Activated CD4-positive, alpha-beta T cell treated with anti-CD3 and anti-CD28 coated beads for 4 hours (primary cell): ENCODE data around the gene CIP2A.
A peak's percentile ranks its signal among the peaks of the same experiment; 100 is the strongest.

Experiments
- DNase-seq, 2 donors: peaks; one replicate each; pipeline ENCODE4 v3.0.0-alpha.2; 2020

CIP2A gene

DNA sequence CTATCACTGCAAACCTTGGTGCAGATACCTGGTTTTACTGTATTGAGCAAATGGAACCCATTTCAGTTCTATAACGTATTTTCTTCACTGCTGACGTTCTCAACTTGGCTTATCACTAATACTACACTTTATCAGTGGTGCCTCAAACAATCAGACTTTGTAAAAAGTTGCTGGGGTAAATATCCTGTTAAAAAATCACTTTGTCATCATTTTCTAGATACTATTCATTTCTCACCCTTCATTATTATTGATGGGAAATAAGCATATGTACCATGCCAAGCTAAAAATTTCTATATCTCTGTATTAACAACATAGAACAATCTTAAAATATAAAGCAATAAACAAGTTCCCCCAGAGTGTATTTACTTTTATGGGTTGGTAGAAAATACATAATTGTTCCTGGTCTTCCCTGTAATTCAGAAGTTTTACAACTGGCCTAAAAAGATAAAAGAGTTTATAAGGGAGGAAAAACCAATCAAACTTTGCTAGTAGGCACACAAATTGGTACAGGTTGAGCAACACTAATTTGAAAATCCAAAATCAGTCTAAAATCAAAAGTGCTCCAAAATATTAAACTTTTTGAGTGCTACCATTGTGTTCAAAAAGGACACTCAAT is 33.2 kb downstream of the CIP2A start:
- no peak for DNase-seq

DNA sequence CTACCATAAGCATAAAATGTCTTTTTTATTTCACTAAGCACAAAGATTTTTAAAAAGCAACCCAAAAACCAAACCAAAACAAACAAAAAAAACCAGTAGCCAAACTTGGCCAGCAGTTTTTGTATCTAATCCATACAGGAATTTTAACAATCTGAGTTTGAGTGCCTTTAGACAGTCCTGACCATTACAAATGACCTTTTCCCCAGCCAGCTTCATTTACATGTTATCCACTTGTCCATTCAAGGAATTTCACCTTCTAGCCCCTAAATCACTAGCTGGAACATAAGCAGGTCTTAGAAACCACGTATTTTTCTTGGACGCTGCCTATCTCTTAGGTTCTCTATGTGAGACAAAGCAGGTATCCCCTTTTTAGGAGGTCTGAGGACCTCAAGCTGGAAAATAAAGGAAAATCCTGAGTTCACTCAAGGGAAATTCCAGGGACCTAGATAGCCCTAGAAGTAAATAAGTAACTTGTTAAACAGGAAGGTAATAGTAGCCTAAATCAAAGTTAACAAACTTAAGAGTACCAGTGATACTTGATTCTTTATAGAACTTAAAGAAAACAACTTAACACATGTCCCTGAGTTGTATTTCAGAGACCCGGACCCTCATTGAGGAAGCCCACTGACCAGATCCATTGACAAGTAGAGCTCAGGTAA is 34.2 kb downstream of the CIP2A start:
- DNase-seq = no peak

GRCh38 chr3:108554229-108554628 is 35.0 kb downstream of the CIP2A start:
- DNase-seq = no peak

DNA sequence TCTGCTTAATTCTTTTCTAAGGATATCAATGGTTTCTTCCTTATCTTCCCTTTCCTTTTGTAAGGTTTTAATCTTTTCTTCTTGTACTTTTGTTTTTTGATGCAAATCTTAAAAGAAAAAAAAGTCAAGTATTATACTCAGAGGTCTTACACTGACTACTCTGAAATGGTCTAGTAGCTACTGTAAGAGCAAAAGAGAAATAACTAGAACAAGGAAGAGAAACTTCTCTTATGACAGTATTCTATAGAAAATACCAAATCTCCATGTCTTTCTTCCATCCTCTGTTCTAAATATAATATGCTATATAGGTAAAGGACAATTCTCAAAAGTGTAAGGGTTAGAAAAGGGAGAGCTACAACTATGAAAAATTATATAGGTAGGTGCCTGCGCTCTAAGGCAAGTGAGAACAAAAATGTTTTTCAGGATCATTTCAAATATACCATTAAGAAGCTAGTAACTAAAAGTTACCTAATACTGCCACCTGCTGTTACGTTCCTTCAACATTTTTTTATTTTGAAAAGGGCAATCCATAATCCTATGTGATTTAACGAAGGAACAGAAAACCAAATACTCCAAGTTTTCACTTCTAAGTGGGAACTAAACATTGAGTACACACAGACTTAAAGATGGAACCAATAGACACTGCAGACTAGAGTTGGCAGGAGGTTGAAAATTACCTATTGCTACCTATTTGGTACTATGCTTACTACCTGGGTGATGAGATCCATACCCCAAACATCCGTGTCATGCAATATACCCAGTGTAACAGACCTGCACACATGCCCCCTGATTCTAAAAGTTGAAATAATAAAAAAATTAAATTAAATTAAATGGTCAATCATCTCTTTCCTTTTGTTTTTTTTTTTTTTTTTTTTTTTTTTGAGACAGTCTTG is 36.7 kb downstream of the CIP2A start:
- DNase-seq = peak in 1 of 2 donors; percentile 8

GRCh38 chr3:108548886-108549285 is 40.4 kb downstream of the CIP2A start:
- DNase-seq = no peak

GRCh38 chr3:108548304-108548703 is 40.9 kb downstream of the CIP2A start:
- DNase-seq = no peak

GRCh38 chr3:108546692-108547091 is 42.5 kb downstream of the CIP2A start:
- DNase-seq = no peak

DNA sequence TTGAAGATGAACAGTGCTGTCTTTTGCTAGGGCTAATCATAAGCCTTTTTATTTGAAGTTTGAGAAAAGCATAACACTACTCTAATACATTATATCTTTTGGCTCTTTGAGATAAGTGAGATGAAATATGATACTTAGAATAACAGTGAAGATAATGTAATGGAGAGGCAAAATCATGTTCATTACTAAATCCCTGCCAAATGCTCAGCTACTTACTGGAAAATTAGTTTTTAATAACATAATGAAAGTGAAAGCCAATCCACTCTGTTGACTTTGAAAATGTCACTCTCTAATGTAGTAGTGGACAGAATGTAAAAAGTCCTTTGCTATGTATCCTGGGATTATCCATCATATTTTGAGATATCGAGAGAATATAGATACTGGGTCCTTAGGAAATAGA is 43.0 kb downstream of the CIP2A start:
- no peak for DNase-seq

GRCh38 chr3:108538083-108538482 is 51.2 kb downstream of the CIP2A start:
- no peak for DNase-seq

DNA sequence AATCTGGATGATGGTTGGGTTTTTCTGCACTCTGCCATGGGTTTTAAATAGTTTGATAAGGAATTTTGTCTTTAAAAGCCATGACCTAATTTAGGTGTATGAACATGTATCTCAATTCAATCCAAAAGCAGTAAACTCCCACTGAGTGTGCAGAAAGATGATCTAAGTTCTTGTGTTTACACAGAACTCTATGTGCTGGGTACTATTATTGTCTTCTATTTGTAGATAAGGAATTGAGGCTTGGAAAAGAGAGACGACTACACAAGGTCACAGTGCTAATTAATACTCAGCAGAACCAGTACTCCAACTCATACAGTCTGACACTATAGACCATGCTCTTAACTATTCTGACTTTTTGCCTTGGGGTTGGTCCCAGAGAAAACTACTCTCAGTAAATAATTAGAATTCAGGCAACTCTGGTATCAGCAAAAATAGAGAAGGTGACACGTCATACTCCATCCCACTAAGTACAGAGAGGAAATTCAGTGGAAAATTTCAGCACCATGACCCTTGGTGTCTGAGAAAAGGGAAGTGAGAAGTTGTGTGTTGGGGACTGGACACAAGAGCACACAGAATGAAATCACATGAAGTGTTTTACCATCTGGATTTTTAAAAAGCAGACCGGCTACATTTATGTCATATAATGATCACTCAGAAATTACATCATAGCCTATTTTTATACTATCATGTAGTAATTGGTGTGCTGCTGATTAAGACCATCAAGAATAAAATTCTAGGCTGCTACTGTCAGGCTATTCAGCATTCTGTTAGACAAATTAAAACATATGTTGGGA is 60.6 kb downstream of the CIP2A start:
- DNase-seq = no peak

DNA sequence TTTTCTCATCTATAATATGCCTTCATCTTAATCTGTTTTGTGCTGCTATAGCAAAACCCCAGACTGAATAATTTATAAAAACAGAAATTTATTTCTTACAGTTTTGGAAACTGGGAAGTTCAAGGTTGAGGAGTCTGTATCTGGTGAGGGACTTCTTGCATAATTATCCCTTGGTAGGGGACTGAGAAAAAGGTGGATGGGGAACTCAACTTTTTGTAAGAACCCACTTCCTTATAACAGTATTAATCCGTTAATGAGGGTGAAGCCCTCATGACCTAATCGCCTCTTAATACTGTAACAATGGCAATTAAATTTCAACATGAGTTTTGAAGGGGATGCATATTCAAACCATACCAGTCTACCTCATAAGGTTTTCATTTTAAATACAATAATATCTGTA is 61.4 kb downstream of the CIP2A start:
- DNase-seq = no peak

DNA sequence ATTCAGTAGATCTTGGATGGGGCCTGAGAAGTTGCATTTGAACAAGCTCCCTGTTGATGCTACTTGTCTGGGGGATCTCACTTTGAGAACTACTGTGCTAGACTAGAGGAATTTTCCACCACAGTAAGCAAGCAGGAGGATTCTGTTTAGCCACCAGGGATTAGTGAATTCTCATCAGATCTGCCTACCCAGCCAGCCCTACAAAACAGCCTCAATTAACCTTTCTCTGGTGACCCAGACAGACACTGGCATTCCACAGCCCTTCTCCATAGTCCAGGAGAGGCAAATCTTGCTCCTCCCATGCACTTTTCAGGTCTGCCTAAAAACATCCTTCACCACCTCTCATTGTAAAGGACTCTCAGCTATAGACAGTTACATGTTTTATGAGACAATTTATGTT is 62.1 kb downstream of the CIP2A start:
- DNase-seq = no peak

DNA sequence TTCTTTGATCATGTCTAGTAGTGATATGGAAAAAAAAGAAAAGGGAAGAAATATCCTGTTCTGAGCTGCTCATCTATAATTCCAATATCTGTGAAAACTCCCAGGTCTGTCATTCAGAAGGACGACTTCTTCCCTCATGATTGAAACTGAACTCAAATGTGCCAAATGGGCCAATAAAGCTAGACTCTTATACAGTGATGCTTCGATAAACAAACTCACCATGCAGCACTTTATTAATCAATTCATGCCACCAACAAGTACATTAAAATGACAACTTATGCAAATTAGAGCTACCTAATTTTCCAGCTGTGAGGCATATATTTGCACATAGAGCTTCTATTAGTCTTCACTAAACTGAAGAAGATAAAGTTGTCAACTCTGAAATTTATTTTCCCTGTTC is 63.3 kb downstream of the CIP2A start:
- no peak for DNase-seq

DNA sequence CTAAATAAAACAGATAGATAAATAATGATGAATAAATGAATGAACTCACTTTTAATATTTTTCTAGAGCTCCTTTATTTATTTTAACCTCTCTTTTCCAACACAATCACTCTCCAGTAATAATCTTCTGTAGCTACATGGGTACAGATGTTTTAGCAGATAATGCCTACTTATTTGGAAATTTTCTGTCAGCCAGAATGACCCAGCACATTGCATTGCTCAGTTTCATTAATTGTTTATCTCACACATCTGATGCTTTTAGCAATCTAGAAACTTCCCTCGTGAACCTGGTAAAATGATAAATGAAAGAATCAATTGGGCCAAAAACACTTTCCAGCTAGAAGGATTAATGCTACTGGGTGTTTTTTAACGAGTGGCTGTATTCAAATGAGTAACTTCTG is 64.0 kb downstream of the CIP2A start:
- DNase-seq = no peak

- DNase-seq = no peak
Measured at GRCh38 chr3:108524537-108524936, 64.7 kb downstream of the CIP2A start.

- no peak for DNase-seq
Measured at GRCh38 chr3:108518895-108519294, 70.3 kb downstream of the CIP2A start.

DNA sequence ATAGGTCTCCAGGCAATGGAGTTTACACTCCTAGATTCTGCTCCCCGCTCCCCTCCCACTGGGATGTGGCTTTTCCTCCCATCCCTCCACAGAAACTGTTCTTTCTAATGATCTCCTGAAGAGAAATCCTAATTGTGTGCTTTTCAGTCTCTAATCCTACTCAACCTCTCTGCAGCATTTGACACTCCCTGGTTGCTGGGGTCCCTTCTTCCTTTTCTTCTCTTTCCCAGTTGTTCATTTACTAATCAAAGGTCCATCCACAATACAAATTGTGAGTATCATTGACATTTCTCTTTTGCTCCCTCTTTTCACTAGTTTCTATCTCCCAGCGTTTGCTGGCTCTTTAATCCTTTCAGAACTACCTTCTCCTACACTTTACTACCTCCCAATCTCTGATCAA is 72.4 kb downstream of the CIP2A start:
- no peak for DNase-seq

DNA sequence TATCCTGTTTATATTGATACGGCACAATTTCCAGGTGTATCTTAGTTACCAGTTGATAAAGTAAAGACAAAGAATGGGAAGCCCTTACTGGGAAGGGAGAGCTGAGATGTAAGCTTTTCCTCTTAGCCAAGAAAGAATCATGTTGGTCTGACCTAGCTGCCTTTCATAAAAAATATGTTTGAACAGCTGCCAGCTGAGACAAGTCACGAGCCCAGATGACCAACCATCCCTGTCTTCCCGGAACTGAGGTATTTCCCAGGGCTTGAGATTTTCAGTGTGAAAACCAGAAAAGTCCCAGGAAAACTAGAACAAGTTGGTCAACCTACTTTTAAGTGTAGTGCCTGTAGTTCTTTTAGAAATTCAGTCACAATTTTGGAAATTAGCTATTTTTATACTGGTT is 75.3 kb downstream of the CIP2A start:
- no peak for DNase-seq

DNA sequence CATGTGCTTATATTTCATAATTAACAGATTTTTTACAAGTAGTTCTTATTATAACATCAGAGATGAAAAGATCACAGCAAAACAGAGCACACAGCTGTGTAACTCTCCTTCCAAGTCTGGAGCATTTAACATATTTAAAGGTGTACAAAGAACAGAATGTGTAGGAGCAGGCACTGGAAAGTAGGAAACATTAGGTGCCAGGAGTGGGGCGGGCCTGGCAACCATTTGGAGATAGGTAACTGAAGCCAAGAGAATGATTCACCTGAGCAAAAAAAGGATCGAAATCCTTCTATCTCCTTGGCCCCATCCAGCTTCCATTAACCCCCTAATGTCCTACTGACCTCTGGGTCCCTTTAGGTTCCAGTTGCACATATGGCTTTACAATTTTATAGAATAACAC is 76.6 kb downstream of the CIP2A start:
- no peak for DNase-seq

GRCh38 chr3:108511490-108511889 is 77.7 kb downstream of the CIP2A start:
- DNase-seq = no peak

DNA sequence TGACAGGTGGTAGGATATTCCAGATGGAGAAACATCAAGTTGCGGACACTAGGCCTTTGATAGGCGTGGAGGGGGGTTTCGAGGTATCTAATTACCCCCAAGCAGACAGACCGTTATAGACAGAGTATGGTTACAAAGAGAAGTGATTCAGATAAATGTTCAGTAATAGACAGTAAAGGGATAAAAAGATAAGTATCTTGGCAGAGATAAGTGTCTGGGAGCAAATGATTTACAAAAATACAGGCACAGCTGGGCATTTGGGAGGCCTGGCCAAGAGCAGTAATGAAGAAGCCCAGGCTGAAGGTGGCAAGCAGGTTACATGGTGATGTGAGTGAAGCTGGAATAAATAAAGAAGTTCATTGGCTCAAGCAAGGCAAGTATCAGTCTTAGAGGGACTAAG is 78.2 kb downstream of the CIP2A start:
- no peak for DNase-seq

GRCh38 chr3:108510496-108510895 is 78.7 kb downstream of the CIP2A start, which contains the start of gene MYH15:
Gene MYH15 (minus strand): TSS chr3:108510596. CDS start chr3:108510530, 66 bp downstream.
- DNase-seq = no peak

DNA sequence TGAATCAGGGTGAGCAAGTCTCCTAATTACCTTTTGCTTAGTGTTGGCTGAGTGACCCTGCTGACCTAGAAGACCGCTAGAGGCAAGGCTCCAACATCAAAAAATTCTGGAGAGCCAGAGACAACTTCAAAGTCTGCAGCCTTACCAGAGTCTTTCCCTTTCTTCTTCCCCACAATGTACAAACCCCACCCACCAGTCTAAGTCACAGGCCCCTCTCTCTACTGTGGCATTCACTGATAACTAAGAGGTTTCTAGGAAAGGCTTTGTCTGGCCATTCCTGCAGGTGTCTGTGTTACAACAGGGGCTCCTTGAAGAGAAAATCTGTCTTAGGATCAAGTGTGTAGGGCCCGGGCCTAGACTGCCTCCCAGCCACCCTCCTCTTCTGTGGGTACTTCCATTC is 79.4 kb downstream of the CIP2A start:
- no peak for DNase-seq
